NCI-H1436 treated with DMSO at 0.1 percent for 48 hours (cell line): ENCODE results near the gene OR1D5.
"Not testable (repeated sequence)": the region's sequence is repeated elsewhere in the genome, so short reads cannot be mapped to it uniquely, and the experiment has no call there.

Experiments
- DNase-seq: peaks from one replicate; lab custom pipeline; 2025; lab: John Stamatoyannopoulos, UW

The OR1D5 gene

GRCh38 chr17:3032258-3033247 lies 30.9 kb downstream of the OR1D5 start:
- no peak for DNase-seq

GRCh38 chr17:3030852-3031470 lies 32.4 kb downstream of the OR1D5 start:
- DNase-seq, result not testable (repeated sequence)

GRCh38 chr17:3030096-3030495 lies 33.3 kb downstream of the OR1D5 start:
- no peak for DNase-seq

- DNase-seq, result no peak
Observed at GRCh38 chr17:3029213-3029913, 34.0 kb downstream of the OR1D5 start.

GRCh38 chr17:3027786-3028532 lies 35.4 kb downstream of the OR1D5 start:
- no peak for DNase-seq

- DNase-seq, result no peak
Observed at GRCh38 chr17:3026856-3027751, 36.3 kb downstream of the OR1D5 start.

GRCh38 chr17:3026125-3026855 lies 37.1 kb downstream of the OR1D5 start:
- no peak for DNase-seq

- DNase-seq, result no peak
Observed at GRCh38 chr17:3025421-3026124, 37.8 kb downstream of the OR1D5 start.

GRCh38 chr17:3024346-3024745 lies 39.1 kb downstream of the OR1D5 start:
- DNase-seq, result no peak

- no peak for DNase-seq
Observed at GRCh38 chr17:3022197-3022596, 41.2 kb downstream of the OR1D5 start.

- DNase-seq, result no peak
Observed at GRCh38 chr17:3020381-3020780, 43.0 kb downstream of the OR1D5 start.

GRCh38 chr17:3019761-3020160 lies 43.6 kb downstream of the OR1D5 start:
- no peak for DNase-seq

- no peak for DNase-seq
Observed at GRCh38 chr17:3017936-3018335, 45.5 kb downstream of the OR1D5 start.

- DNase-seq, result no peak
Observed at GRCh38 chr17:3015890-3016289, 47.5 kb downstream of the OR1D5 start.

GRCh38 chr17:3012926-3013581 lies 50.4 kb downstream of the OR1D5 start:
- no peak for DNase-seq
